BLaER1 treated with 17β-estradiol and CSF1 and Interleukin-3, amounts not matched to agents 10 nM and 100 nM (cell line): ENCODE data around the gene RASA1.

Source experiments
- H3K27ac ChIP-seq, 11 experiments: shearing (Covaris generic); formaldehyde crosslinking; 2 replicates each; pipeline ENCODE4 v1.8.1; 2022
- H3K27me3 ChIP-seq, 11 experiments: shearing (Covaris generic); formaldehyde crosslinking; 2 replicates each; pipeline ENCODE4 v1.8.1; 2022
- H3K36me3 ChIP-seq, 11 experiments: shearing (Covaris generic); formaldehyde crosslinking; 2 replicates each; pipeline ENCODE4 v1.8.1; 2022
- H3K4me1 ChIP-seq, 10 experiments: shearing (Covaris generic); formaldehyde crosslinking; 2 replicates each; pipeline ENCODE4 v1.8.1; 2022
- H3K4me2 ChIP-seq, 11 experiments: shearing (Covaris generic); formaldehyde crosslinking; 2 replicates each; pipeline ENCODE4 v1.8.1; 2022
- H3K4me3 ChIP-seq, 10 experiments: shearing (Covaris generic); formaldehyde crosslinking; 2 replicates each; pipeline ENCODE4 v1.8.1; 2022
- H3K9ac ChIP-seq, 11 experiments: shearing (Covaris generic); formaldehyde crosslinking; 2 replicates each; pipeline ENCODE4 v1.8.1; 2022
- H3K9me3 ChIP-seq, 11 experiments: shearing (Covaris generic); formaldehyde crosslinking; replicated peaks in 1 of 11; 2 replicates each; pipeline ENCODE4 v1.8.1; 2022
- H4K20me1 ChIP-seq, 11 experiments: shearing (Covaris generic); formaldehyde crosslinking; 2 replicates each; pipeline ENCODE4 v1.8.1; 2022
- Cebpa-rat ChIP-seq, 11 experiments: shearing (Covaris generic); IDR thresholded peaks; 2 replicates each; pipeline ENCODE4 v1.8.1; 2022

RASA1 gene

DNA sequence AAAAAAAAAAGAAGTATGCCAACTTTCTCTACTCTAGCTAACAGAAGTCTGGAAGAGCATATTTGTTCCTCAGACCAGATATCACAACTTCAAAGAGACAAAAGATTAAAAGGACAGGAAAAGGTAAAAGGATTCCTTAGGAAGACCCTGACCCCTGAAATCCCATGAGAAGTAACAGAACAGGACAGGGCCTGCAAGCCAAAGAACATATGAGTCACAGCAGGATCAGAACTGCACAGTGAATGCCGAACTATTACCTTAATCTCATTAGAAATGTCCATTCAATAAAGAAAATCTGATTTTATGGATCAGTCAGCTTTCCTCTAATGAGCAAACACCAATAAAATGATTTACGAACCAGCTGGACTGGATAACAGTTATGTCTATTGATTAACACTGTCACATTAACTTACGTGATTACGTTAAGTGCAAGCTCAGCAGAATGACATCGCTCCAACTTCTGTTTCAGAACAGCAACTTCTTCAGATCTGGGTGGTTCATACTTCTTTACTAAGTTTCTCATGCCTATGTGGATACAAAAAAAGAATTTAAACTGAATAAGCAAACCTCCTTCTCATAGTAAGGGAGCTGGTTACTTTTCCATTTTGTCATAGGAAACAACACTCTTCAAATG is 131.4 kb downstream of the RASA1 start:
- peaks cover 0 to 44% (median 19%) of the 10 kb centered on the region in 11 experiments; a peak in 13 of 22 replicates for H4K20me1 ChIP-seq
- H3K9ac ChIP-seq, result peak overlapping the region in 7 of 11 experiments; percentile 19 to 53 (median 31); a peak in 12 of 22 replicates
- peaks cover 6 to 36% (median 20%) of the 10 kb centered on the region in 10 experiments; a peak in 15 of 20 replicates for H3K4me1 ChIP-seq
- H3K36me3 ChIP-seq, result peaks cover 87 to 99% (median 92%) of the 10 kb centered on the region in 11 experiments
- no peak for TF ChIP-seq Cebpa-rat (IDR thresholded peaks at IDR 0.05)
- no peak overlapping the region for H3K4me3 ChIP-seq
- no peaks in the 10 kb centered on the region for H3K9me3 ChIP-seq
- peak overlapping the region in 10 of 11 experiments; percentile 45 to 80 (median 74); a peak in 21 of 22 replicates for H3K27ac ChIP-seq
- peak overlapping the region in 9 of 11 experiments; percentile 19 to 88 (median 68); a peak in 17 of 22 replicates for H3K4me2 ChIP-seq
- no peaks in the 10 kb centered on the region for H3K27me3 ChIP-seq

DNA sequence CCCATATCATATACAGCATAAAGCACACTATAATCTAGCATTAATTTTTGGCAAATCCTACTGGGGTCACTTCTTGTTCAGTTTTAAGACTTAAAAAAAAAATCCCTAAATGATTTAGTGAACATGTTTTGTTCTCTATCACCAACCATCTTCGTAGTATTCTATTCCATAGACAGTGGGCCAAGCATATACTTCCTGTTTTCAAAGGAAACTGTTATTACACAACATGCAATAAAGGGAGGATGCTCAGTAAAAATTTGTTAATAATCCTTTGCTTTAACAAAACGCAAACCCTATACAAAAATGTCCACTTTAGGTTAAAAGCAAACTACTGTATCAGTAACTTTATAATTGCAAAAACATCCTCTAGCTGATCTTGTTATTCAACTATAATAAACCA is 132.0 kb downstream of the RASA1 start:
- Histone ChIP-seq H3K4me1 (peaks cover 6 to 39% (median 20%) of the 10 kb centered on the region in 10 experiments; a peak in 15 of 20 replicates), H3K9ac (peak overlapping the region in 7 of 11 experiments; percentile 19 to 53 (median 31); a peak in 10 of 22 replicates), H3K4me3 (no peak overlapping the region; a peak in 2 of 20 replicates), H3K4me2 (peak overlapping the region in 10 of 11 experiments; percentile 11 to 88 (median 67); a peak in 18 of 22 replicates), H3K9me3 (no peaks in the 10 kb centered on the region), H4K20me1 (peaks cover 0 to 45% (median 20%) of the 10 kb centered on the region in 11 experiments; a peak in 14 of 22 replicates), H3K27me3 (no peaks in the 10 kb centered on the region), H3K27ac (peak overlapping the region in 10 of 11 experiments; percentile 45 to 80 (median 74); a peak in 20 of 22 replicates), H3K36me3 (peaks cover 87 to 99% (median 92%) of the 10 kb centered on the region in 11 experiments)
- peak in 2 of 11 experiments; percentile 81 to 84; a peak in 4 of 22 replicates for TF ChIP-seq Cebpa-rat (IDR thresholded peaks at IDR 0.05)

DNA sequence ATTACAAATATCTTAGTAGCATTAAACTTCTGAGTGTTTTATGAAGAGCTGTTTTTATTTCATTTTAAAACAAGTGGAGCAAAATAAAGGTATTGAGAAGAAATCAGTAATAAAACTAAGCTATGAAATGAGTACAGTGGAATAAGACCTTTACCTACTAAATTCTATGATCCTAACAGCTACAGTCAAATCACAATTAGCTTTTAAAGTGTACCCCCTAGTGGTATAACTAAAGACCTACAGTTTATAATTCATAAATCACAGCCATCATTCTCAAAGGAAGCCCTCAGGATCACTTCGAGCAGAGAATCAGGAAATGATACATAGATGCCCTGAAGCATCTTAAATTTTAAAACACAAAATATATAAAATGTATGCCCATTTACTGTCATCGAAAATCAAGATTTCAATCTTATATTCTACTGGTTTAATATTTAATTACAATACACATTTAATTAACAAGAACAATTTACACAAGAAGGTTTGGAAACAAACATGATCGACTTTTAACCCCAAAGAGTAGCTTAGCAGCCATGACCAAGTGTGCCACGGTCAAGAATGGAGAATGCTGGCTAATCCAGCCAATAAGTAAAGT is 132.7 kb downstream of the RASA1 start:
- H3K4me3 ChIP-seq, result no peak overlapping the region
- H3K9ac ChIP-seq, result peak overlapping the region in 4 of 11 experiments; percentile 8 to 42 (median 26); a peak in 2 of 22 replicates
- H3K27me3 ChIP-seq, result no peaks in the 10 kb centered on the region
- no peak for TF ChIP-seq Cebpa-rat (IDR thresholded peaks at IDR 0.05)
- H3K4me2 ChIP-seq, result peak overlapping the region in 8 of 11 experiments; percentile 29 to 88 (median 68); a peak in 14 of 22 replicates
- peaks cover 87 to 99% (median 92%) of the 10 kb centered on the region in 11 experiments for H3K36me3 ChIP-seq
- H3K9me3 ChIP-seq, result no peaks in the 10 kb centered on the region
- H4K20me1 ChIP-seq, result peaks cover 0 to 46% (median 25%) of the 10 kb centered on the region in 11 experiments; a peak in 16 of 22 replicates
- H3K27ac ChIP-seq, result peak overlapping the region in 9 of 11 experiments; percentile 45 to 80 (median 74); a peak in 18 of 22 replicates
- H3K4me1 ChIP-seq, result peaks cover 6 to 44% (median 20%) of the 10 kb centered on the region in 10 experiments; a peak in 15 of 20 replicates

DNA sequence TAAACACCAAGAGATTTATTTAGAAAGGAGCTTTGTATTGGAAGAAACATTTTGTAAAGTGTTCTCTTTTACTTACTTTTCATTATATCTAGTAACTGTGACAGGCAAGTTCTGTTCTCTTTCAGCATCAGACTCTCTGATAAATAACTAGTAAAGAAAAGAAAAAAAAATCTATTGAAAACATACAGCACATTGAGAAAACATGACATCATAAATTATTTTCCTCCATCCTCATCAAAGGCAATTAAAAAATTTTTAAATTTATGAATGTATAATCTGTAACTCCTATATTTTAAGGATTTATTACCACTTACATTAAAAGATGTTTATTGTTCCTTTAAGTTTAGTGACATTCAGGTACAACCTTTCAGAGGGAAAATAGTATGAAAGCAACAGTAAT is 133.9 kb downstream of the RASA1 start:
- H3K27ac ChIP-seq, result no peak overlapping the region
- H4K20me1 ChIP-seq, result peaks cover 1 to 52% (median 34%) of the 10 kb centered on the region in 11 experiments; a peak in 17 of 22 replicates
- no peaks in the 10 kb centered on the region for H3K9me3 ChIP-seq
- H3K4me2 ChIP-seq, result no peak overlapping the region
- H3K4me3 ChIP-seq, result no peak overlapping the region
- no peak overlapping the region for H3K9ac ChIP-seq
- H3K27me3 ChIP-seq, result no peaks in the 10 kb centered on the region
- H3K36me3 ChIP-seq, result peaks cover 87 to 99% (median 92%) of the 10 kb centered on the region in 11 experiments
- peaks cover 6 to 55% (median 20%) of the 10 kb centered on the region in 10 experiments; a peak in 15 of 20 replicates for H3K4me1 ChIP-seq
- TF ChIP-seq Cebpa-rat (IDR thresholded peaks at IDR 0.05), result no peak

- H3K36me3 ChIP-seq, result peaks cover 85 to 99% (median 92%) of the 10 kb centered on the region in 11 experiments
- H3K27me3 ChIP-seq, result no peaks in the 10 kb centered on the region
- H4K20me1 ChIP-seq, result peaks cover 5 to 61% (median 36%) of the 10 kb centered on the region in 11 experiments; a peak in 17 of 22 replicates
- H3K9me3 ChIP-seq, result no peaks in the 10 kb centered on the region
- no peak for TF ChIP-seq Cebpa-rat (IDR thresholded peaks at IDR 0.05)
- H3K4me1 ChIP-seq, result peaks cover 6 to 58% (median 20%) of the 10 kb centered on the region in 10 experiments; a peak in 15 of 20 replicates
- H3K4me2 ChIP-seq, result no peak overlapping the region
- no peak overlapping the region for H3K27ac ChIP-seq
- no peak overlapping the region for H3K9ac ChIP-seq
- no peak overlapping the region for H3K4me3 ChIP-seq
Measured at GRCh38 chr5:87403409-87403808, 135.7 kb downstream of the RASA1 start.

- TF ChIP-seq Cebpa-rat (IDR thresholded peaks at IDR 0.05), result peak in 1 of 11 experiments; percentile 29; a peak in 1 of 22 replicates
- Histone ChIP-seq H4K20me1 (peaks cover 5 to 66% (median 40%) of the 10 kb centered on the region in 11 experiments; a peak in 18 of 22 replicates), H3K4me3 (no peak overlapping the region), H3K4me2 (no peak overlapping the region), H3K27me3 (no peaks in the 10 kb centered on the region), H3K9ac (0 out of 22 replicates have a peak overlapping the region, but pooled peaks of 1 of the 11 experiments have one; percentile 30), H3K27ac (no peak overlapping the region), H3K36me3 (peaks cover 85 to 99% (median 92%) of the 10 kb centered on the region in 11 experiments), H3K9me3 (no peaks in the 10 kb centered on the region), H3K4me1 (peaks cover 6 to 58% (median 15%) of the 10 kb centered on the region in 10 experiments; a peak in 15 of 20 replicates)
Measured at GRCh38 chr5:87403899-87404298, 136.2 kb downstream of the RASA1 start.

DNA sequence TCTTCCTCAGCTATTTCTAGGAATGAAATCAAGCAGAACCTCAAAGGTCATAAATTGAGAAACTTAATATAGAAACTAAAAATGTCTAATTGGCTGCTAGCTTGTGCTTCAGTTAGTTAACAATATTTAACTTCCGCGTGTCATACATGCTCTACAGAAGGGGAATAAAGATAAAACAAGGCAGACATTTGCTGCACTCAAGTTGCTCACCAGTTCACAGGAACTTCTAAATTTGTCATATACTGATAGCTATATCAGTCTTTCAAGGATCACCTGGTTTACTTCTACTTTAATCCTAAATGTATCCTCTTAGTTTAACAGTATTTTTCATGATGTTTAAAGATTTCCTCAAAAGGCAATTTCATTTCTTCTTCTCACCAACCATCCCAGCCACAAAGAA is 136.7 kb downstream of the RASA1 start:
- Histone ChIP-seq H4K20me1 (peaks cover 5 to 67% (median 40%) of the 10 kb centered on the region in 11 experiments; a peak in 18 of 22 replicates), H3K4me3 (no peak overlapping the region), H3K27ac (no peak overlapping the region), H3K4me1 (peaks cover 6 to 58% (median 10%) of the 10 kb centered on the region in 10 experiments; a peak in 15 of 20 replicates), H3K4me2 (no peak overlapping the region), H3K9me3 (no peaks in the 10 kb centered on the region), H3K36me3 (peaks cover 85 to 99% (median 92%) of the 10 kb centered on the region in 11 experiments), H3K27me3 (no peaks in the 10 kb centered on the region), H3K9ac (0 out of 22 replicates have a peak overlapping the region, but pooled peaks of 1 of the 11 experiments have one; percentile 30)
- no peak for TF ChIP-seq Cebpa-rat (IDR thresholded peaks at IDR 0.05)

- H3K4me3 ChIP-seq, result no peak overlapping the region
- no peaks in the 10 kb centered on the region for H3K9me3 ChIP-seq
- peaks cover 3 to 56% (median 7%) of the 10 kb centered on the region in 10 experiments; a peak in 18 of 20 replicates for H3K4me1 ChIP-seq
- peaks cover 5 to 72% (median 40%) of the 10 kb centered on the region in 11 experiments; a peak in 18 of 22 replicates for H4K20me1 ChIP-seq
- H3K4me2 ChIP-seq, result peak overlapping the region in 2 of 11 experiments; percentile 8 to 32; a peak in 3 of 22 replicates
- H3K9ac ChIP-seq, result no peak overlapping the region
- H3K27ac ChIP-seq, result no peak overlapping the region
- no peaks in the 10 kb centered on the region for H3K27me3 ChIP-seq
- peaks cover 92 to 100% (median 97%) of the 10 kb centered on the region in 11 experiments for H3K36me3 ChIP-seq
- TF ChIP-seq Cebpa-rat (IDR thresholded peaks at IDR 0.05), result no peak
Measured at GRCh38 chr5:87405472-87406155, 137.9 kb downstream of the RASA1 start.
